HG02973 (cell line): Measurements from ENCODE around the gene LRRC26.

Experiments used
- ATAC-seq: cut with Tn5 transposase; IDR thresholded peaks from one replicate; pipeline ENCODE4 v1.9.1; 2021; ENCODE audit warnings: moderate library complexity; ENCODE audit not compliant: unreplicated experiment

LRRC26 gene

DNA sequence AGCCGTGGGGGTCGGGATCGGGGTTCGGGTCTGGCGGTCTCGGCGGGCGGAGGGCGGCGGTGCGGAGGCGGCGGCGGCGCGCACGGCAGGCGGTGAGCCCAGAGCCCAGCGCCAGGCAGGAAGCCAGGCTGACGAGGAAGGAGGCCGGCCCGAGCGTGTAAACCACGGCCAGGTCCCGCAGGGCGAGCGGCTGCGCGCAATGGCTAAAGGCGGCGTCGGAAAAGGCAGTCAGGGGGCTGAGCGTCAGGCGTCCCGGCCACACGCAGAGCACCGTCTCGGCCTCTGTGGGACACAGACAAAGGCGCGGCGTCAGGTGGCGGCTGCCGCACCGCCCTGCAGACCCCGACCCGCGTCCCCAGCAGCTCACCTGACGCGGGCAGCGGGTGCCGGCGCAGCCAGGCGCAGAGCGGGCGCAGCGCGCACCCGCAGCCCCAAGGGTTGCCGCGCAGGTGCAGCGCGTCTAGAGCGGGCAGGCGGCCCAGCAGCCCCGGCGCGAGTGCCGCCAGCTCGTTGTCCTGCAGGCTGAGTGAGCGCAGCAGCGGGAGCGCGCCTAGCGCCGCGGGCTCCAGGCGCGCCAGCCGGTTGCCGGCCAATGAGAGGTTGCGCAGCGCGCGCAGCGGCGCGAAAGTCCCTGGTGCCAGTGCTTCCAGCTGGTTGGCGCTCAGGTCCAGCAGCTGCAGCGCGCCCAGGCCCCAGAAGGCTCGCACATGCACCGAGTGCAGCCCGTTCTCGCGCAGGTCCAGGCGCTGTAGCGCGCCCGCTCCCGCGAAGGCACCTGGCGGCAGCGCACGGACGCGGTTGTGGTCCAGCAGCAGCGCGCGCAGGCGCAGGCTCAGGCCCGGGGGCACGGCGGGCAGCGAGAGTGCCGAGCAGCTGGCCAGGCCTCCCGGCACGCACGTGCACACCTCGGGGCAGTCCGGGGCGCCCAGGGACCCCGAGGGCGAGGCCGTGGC lies 671 bp downstream of the LRRC26 start:
- ATAC-seq = no peak

- ATAC-seq = no peak
Observed at GRCh38 chr9:137168573-137168903, 1.3 kb downstream of the LRRC26 start.

DNA sequence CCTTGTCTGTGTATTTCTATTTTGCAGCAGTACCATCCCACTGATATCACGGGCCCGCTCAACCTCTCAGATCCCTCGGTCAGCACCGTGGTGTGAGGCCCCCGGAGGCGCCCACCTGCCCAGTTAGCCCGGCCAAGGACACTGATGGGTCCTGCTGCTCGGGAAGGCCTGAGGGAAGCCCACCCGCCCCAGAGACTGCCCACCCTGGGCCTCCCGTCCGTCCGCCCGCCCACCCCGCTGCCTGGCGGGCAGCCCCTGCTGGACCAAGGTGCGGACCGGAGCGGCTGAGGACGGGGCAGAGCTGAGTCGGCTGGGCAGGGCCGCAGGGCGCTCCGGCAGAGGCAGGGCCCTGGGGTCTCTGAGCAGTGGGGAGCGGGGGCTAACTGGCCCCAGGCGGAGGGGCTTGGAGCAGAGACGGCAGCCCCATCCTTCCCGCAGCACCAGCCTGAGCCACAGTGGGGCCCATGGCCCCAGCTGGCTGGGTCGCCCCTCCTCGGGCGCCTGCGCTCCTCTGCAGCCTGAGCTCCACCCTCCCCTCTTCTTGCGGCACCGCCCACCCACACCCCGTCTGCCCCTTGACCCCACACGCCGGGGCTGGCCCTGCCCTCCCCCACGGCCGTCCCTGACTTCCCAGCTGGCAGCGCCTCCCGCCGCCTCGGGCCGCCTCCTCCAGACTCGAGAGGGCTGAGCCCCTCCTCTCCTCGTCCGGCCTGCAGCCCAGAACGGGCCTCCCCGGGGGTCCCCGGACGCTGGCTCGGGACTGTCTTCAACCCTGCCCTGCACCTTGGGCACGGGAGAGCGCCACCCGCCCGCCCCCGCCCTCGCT lies 1.9 kb downstream of the LRRC26 start:
- no peak for ATAC-seq

DNA sequence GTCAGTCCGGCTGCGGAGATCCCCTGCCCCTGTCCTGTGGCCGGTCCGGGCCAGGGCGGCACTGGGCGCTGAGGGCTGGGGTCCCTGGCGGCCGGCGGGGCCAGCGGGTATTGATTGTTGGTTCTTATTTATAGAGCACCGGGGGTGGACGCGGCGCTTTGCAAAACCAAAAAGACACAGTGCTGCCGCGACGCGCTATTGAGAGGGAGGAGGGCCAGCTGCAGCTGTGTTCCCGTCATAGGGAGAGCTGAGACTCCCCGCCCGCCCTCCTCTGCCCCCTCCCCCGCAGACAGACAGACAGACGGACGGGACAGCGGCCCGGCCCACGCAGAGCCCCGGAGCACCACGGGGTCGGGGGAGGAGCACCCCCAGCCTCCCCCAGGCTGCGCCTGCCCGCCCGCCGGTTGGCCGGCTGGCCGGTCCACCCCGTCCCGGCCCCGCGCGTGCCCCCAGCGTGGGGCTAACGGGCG lies 2.5 kb downstream of the LRRC26 start:
- ATAC-seq = no peak

DNA sequence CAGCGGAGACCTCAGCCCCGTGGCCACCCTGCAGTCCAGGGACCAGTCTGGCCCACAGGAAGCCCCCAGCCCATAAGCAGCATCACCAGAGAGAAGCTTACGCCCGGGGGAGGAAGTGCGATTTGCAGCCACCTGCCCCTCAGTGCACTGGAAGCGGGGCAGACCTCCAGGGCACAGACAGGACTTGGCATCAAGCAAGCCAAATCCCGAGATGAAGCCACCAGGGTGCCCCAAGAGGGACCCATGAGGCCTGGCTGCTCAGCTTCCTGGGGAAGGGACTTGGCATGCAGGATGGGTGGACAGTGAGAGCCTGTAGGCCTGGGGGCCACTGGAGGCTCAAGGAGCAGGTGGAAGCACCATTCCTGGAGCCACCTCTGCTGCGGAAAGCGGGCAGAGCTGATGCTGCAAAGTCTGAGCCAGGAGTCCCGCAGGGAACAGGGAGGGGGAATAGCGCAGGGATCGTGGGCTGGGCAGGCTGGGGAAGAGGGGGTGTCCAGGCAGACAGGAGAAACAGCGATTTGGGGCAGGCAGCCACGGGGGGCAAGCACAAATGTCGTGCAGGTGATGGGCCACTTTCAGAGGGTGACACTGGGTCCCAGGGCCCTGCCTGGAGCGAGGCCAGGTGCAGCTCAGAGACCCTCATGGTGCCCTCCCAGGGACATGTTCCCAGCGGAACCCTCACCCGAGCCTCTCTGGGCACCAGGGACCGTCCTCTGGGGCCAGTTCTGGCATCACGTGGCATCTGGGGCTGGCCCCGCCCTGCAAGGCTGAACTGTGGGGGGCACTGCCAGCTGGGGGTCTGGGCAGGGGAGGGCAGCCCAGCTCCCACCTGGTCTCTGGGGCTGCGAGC lies 3.2 kb downstream of the LRRC26 start:
- no peak for ATAC-seq

DNA sequence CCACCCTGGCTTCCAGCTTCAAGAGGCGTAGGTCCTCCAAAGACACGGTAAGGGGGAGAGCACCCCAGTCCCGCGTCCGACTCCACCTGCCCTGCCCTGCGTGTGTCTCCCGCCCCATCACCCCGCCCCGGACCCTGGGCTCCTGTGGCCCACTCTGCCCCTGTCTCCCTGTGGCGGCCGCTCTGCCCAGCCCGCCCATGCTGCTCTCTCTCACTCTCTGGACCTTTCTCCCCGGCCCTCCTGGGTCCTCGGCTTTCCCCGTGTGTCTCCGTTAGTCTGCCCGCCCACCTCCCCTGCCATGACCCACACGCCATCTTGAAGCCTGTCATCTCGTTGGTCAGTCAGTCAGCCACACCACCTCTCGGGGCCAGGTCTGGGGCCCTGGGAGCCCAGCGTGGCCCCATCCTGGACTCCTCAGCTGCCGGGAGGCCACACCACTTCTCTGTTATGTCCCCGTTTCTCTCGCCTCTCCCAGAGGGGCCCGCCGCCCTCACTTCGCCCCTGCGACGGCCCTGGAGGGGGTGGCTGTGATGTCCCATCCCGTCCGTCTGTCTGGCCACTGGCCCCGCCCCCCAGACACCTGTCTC lies 4.5 kb downstream of the LRRC26 start:
- no peak for ATAC-seq

GRCh38 chr9:137164370-137165249 lies 5.2 kb downstream of the LRRC26 start:
- ATAC-seq = no peak

GRCh38 chr9:137163805-137164204 lies 6.0 kb downstream of the LRRC26 start:
- ATAC-seq = no peak

- ATAC-seq = no peak
Observed at GRCh38 chr9:137163365-137163715, 6.5 kb downstream of the LRRC26 start.

DNA sequence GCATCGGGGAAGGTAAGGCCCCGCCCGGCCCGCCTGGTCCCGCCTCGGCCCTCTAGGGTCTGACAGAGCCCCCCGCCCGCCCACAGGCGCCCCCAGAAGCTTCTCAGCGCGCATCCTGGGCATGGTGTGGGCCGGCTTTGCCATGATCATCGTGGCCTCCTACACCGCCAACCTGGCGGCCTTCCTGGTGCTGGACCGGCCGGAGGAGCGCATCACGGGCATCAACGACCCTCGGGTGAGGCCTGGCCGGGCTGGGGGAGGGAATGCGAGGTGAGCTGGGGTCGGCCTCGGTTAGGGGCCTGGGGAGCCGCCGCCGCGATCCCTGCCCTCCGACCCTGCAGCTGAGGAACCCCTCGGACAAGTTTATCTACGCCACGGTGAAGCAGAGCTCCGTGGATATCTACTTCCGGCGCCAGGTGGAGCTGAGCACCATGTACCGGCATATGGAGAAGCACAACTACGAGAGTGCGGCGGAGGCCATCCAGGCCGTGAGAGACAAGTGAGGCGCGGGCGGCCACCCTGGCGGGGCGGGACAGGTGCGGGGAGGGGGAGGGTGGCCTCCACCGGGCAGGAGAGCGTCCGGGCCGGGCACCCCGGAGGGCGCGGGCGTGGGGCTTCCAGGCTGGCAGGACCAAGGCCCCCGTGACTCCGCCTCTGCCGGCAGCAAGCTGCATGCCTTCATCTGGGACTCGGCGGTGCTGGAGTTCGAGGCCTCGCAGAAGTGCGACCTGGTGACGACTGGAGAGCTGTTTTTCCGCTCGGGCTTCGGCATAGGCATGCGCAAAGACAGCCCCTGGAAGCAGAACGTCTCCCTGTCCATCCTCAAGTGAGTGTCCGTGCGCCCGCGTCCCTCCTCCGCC lies 7.1 kb downstream of the LRRC26 start:
- ATAC-seq = no peak

- ATAC-seq = no peak
Observed at GRCh38 chr9:137161558-137162486, 8.0 kb downstream of the LRRC26 start.

DNA sequence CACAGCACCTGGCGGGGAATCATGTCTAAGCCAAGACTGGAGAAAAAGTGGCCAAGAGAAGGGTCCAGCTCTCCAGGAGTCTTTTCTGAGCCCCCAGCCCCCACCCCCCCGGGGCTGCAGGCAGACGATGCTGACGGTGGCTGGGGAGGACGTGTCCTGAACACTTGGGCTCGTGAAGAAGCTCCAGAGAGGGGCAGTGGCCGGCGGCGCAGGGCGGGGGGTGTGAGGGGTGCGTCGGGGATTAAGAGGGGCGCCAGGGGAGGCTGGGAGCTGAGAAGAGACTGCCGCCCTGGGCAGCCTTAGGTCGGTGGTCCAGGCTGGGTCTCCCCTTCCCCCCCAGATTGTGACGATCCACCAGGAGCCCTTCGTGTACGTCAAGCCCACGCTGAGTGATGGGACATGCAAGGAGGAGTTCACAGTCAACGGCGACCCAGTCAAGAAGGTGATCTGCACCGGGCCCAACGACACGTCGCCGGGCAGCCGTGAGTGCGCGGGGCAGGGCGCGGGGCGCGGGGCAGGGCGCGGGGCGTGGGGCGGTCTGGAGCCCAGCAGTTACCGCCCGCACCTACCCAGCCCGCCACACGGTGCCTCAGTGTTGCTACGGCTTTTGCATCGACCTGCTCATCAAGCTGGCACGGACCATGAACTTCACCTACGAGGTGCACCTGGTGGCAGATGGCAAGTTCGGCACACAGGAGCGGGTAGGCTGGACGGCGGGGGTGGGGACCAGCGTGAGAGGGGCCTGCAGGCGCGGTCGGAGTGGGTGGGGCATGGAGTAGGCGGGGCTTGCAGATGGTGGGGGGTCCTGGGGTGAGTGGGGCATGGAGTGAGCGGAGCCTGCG lies 8.9 kb downstream of the LRRC26 start:
- ATAC-seq = no peak

DNA sequence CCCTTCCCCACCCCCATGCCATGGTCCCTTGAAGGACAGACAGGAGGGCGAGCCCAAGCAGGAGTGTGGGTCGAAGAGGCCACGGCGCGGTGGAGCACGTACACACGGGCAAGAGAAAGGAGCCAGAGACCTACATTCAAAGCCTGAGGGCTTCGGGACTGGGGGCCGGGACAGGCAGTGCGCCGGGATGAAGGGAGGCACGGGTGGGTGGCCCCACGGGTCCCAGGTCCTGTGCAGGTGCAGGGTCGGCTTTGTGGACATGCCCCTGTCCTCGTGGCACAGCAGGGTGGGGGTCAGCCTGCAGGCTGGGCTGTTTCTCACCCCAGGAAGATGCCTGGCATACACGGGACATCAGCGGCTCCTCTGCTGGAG lies 9.8 kb downstream of the LRRC26 start:
- ATAC-seq = no peak

- ATAC-seq = no peak
Observed at GRCh38 chr9:137159105-137160053, 10.5 kb downstream of the LRRC26 start.

- no peak for ATAC-seq
Observed at GRCh38 chr9:137158625-137159024, 11.2 kb downstream of the LRRC26 start.
